ENCODE results near the gene LIPA.

The LIPA gene

GRCh38 chr10:89209718-89210117, 41.9 kb downstream of the LIPA start:
- Histone ChIP-seq H3K79me2 (ENCODE audit: insufficient read depth, low read depth) (no peaks in the 10 kb centered on the region), H3K9ac (no peak overlapping the region), H3K27ac (no peak overlapping the region), H3K4me1 (ENCODE audit: low read depth, poor library complexity, severe bottlenecking) (no peaks in the 10 kb centered on the region), H4K20me1 (ENCODE audit: insufficient read depth) (no peaks in the 10 kb centered on the region), H2AFZ (ENCODE audit: low read depth) (no peak overlapping the region), H3K4me2 (no peak overlapping the region), H3K27me3 (ENCODE audit: insufficient read depth, low read depth) (no peaks in the 10 kb centered on the region), H3K4me3 (IDR thresholded peaks at IDR 0.05; ENCODE audit: insufficient read depth, low read depth, low read length) (no peak overlapping the region), H3K36me3 (ENCODE audit: insufficient read depth) (no peaks in the 10 kb centered on the region)
- TF ChIP-seq CTCF (conservative IDR thresholded peaks at IDR 0.05; ENCODE audit: low read depth, low read length), result no peak

- no peaks in the 10 kb centered on the region for H3K4me1 ChIP-seq (ENCODE audit: low read depth, poor library complexity, severe bottlenecking)
- no peaks in the 10 kb centered on the region for H3K79me2 ChIP-seq (ENCODE audit: insufficient read depth, low read depth)
- H3K27me3 ChIP-seq (ENCODE audit: insufficient read depth, low read depth), result no peaks in the 10 kb centered on the region
- no peak overlapping the region for H3K4me2 ChIP-seq
- H2AFZ ChIP-seq (ENCODE audit: low read depth), result no peak overlapping the region
- no peak overlapping the region for H3K4me3 ChIP-seq (IDR thresholded peaks at IDR 0.05; ENCODE audit: insufficient read depth, low read depth, low read length)
- H3K27ac ChIP-seq, result no peak overlapping the region
- no peaks in the 10 kb centered on the region for H4K20me1 ChIP-seq (ENCODE audit: insufficient read depth)
- no peak for TF ChIP-seq CTCF (conservative IDR thresholded peaks at IDR 0.05; ENCODE audit: low read depth, low read length)
- H3K9ac ChIP-seq, result no peak overlapping the region
- no peaks in the 10 kb centered on the region for H3K36me3 ChIP-seq (ENCODE audit: insufficient read depth)
These were observed 43.6 kb downstream of the LIPA start for GRCh38 chr10:89207801-89208551.

GRCh38 chr10:89207181-89207800, 44.3 kb downstream of the LIPA start, which contains the start of gene CH25H:
CH25H (minus strand) TSS chr10:89207317; CDS start chr10:89207292, 25 bp downstream.
- no peak within 1 kb of the TSS for H3K4me3 ChIP-seq (IDR thresholded peaks at IDR 0.05; ENCODE audit: insufficient read depth, low read depth, low read length)
- no peak within 1 kb of the TSS for H3K27ac ChIP-seq
- no peaks in the 10 kb centered on the region for H3K79me2 ChIP-seq (ENCODE audit: insufficient read depth, low read depth)
- H3K9ac ChIP-seq, result no peak within 1 kb of the TSS
- H3K4me1 ChIP-seq (ENCODE audit: low read depth, poor library complexity, severe bottlenecking), result no peaks in the 10 kb centered on the region
- no peaks in the 10 kb centered on the region for H3K36me3 ChIP-seq (ENCODE audit: insufficient read depth)
- no peak for TF ChIP-seq CTCF (conservative IDR thresholded peaks at IDR 0.05; ENCODE audit: low read depth, low read length)
- no peak within 1 kb of the TSS for H3K4me2 ChIP-seq
- no peaks in the 10 kb centered on the region for H3K27me3 ChIP-seq (ENCODE audit: insufficient read depth, low read depth)
- no peak within 1 kb of the TSS for H2AFZ ChIP-seq (ENCODE audit: low read depth)
- no peaks in the 10 kb centered on the region for H4K20me1 ChIP-seq (ENCODE audit: insufficient read depth)

GRCh38 chr10:89206402-89207180, 45.0 kb downstream of the LIPA start:
- Histone ChIP-seq H3K27ac (no peak overlapping the region), H3K79me2 (ENCODE audit: insufficient read depth, low read depth) (no peaks in the 10 kb centered on the region), H2AFZ (ENCODE audit: low read depth) (no peak overlapping the region), H3K36me3 (ENCODE audit: insufficient read depth) (no peaks in the 10 kb centered on the region), H4K20me1 (ENCODE audit: insufficient read depth) (no peaks in the 10 kb centered on the region), H3K4me3 (IDR thresholded peaks at IDR 0.05; ENCODE audit: insufficient read depth, low read depth, low read length) (no peak overlapping the region), H3K4me2 (no peak overlapping the region), H3K4me1 (ENCODE audit: low read depth, poor library complexity, severe bottlenecking) (no peaks in the 10 kb centered on the region), H3K9ac (no peak overlapping the region), H3K27me3 (ENCODE audit: insufficient read depth, low read depth) (no peaks in the 10 kb centered on the region)
- TF ChIP-seq CTCF (conservative IDR thresholded peaks at IDR 0.05; ENCODE audit: low read depth, low read length), result no peak
